Lower leg skin (tissue), 4 donors: Measurements from ENCODE around the gene PRR35. TPM values are rescaled to one million over a fixed set of nuclear protein-coding genes. Genes with fewer than 3 reads are reported as not detected.

Experiments
- DNase-seq, 2 donors: peaks; one replicate each; pipeline ENCODE4 v3.0.0-alpha.2; 2019; ENCODE audit warnings: low spot score in 2 of 2
- H3K4me3 ChIP-seq: fragments of 200-600 bp; sonication (generic); 2 replicates; pipeline ENCODE4 v1.5.1; 2017; ENCODE audit warnings: mild to moderate bottlenecking, low read depth; ENCODE audit not compliant: poor library complexity, severe bottlenecking
- CTCF ChIP-seq, 3 donors: fragments of 450-650 bp; IDR thresholded peaks; one replicate each; pipeline ENCODE4 v1.5.1; 2016; ENCODE audit warnings: antibody characterized with exemption in 3 of 3, mild to moderate bottlenecking in 3 of 3, moderate library complexity in 2 of 3
- POLR2A ChIP-seq, 2 donors: fragments of 450-650 bp; IDR thresholded peaks; one replicate each; pipeline ENCODE4 v1.6.1; 2016 to 2017; ENCODE audit warnings: antibody characterized with exemption in 2 of 2, mild to moderate bottlenecking in 1 of 2, moderate library complexity in 1 of 2
- WGBS, 2 donors: methylation state at CpG; one replicate each; pipeline ENCODE4 v1.1.5; 2018; 5-methylcytosine and 5-hydroxymethylcytosine counted together
- intact Hi-C: fragments of 100-400 bp; cut with DNase I; formaldehyde crosslinking; loops from one replicate; pipeline ENCODE4 v1.15.0; 2023; ENCODE audit warnings: low total_unique reads
- total RNA-seq, 4 donors: library from RNA; depleted of rRNA; stranded (reverse); fragments of >200 nt; gene quantifications; one replicate each; pipeline ENCODE4 v1.1.0, GENCODE V29; 2016

Gene PRR35
- total RNA-seq, 4 donors from 2014 or later, result not detected

GRCh38 chr16:564690-565418 is 4.7 kb downstream of the PRR35 start:
- intact Hi-C loops, result no loop called here
- TF ChIP-seq CTCF (IDR thresholded peaks at IDR 0.05), result no peak
- TF ChIP-seq POLR2A (IDR thresholded peaks at IDR 0.05), result no peak
- WGBS, 2 donors, result 76 to 81% methylated on average over 21 to 22 of the region's 42 CpGs
- H3K4me3 ChIP-seq, result no peak overlapping the region
- DNase-seq, result no peak

GRCh38 chr16:565419-566330 is 5.5 kb downstream of the PRR35 start:
- DNase-seq, result no peak
- intact Hi-C loops, result no loop called here
- WGBS, 2 donors, result 58% methylated on average over 9 to 29 of the region's 35 CpGs
- TF ChIP-seq POLR2A (IDR thresholded peaks at IDR 0.05) (no peak), CTCF (IDR thresholded peaks at IDR 0.05) (no peak)
- no peak overlapping the region for H3K4me3 ChIP-seq

GRCh38 chr16:566475-567372 is 6.5 kb downstream of the PRR35 start, which contains the start of gene NHLRC4:
Gene NHLRC4 (plus strand): TSS chr16:567005. CDS start chr16:568048, 1,043 bp downstream.
- DNase-seq, result peak; percentile 62 to 93
- no peak within 1 kb of the TSS for H3K4me3 ChIP-seq
- intact Hi-C loops, result no loop called here
- 37 to 49% methylated on average over 17 to 26 of the region's 26 CpGs for WGBS, 2 donors
- TF ChIP-seq CTCF (IDR thresholded peaks at IDR 0.05) (no peak), POLR2A (IDR thresholded peaks at IDR 0.05) (no peak)

GRCh38 chr16:567373-568256 is 7.4 kb downstream of the PRR35 start:
- TF ChIP-seq CTCF (IDR thresholded peaks at IDR 0.05) (no peak), POLR2A (IDR thresholded peaks at IDR 0.05) (no peak)
- no peak for DNase-seq
- 81 to 90% methylated on average over 15 to 26 of the region's 35 CpGs for WGBS, 2 donors
- intact Hi-C loops, result no loop called here
- H3K4me3 ChIP-seq, result no peak overlapping the region
